WTC11 (cell line): ENCODE data around the gene OTC. TPM values are rescaled to one million over a fixed set of nuclear protein-coding genes. Genes with fewer than 3 reads are reported as not detected.

Source experiments
- ATAC-seq: fragments of 200-7000 bp; cut with Tn5 transposase; 2 replicates; pipeline ENCODE4 v1.10.0; 2021; ENCODE audit warnings: mild to moderate bottlenecking, moderate library complexity
- CTCF ChIA-PET: fragments of 300-600 bp; sonication (Branson Sonifier 250); formaldehyde crosslinking; loops from one replicate; lab custom pipeline; 2021; ENCODE audit warnings: antibody characterized with exemption; lab: Charles Lee
- POLR2A ChIA-PET: fragments of 350-600 bp; sonication (Branson Sonifier 250); formaldehyde crosslinking; loops from one replicate; lab custom pipeline; 2021; ENCODE audit warnings: antibody characterized with exemption; lab: Charles Lee
- DNase-seq: peaks from one replicate; pipeline ENCODE4 v3.0.0; 2021; ENCODE audit warnings: low spot score
- H3K27ac Mint-ChIP-seq: 2 replicates; pipeline ENCODE4 v1.8.0; 2021; ENCODE audit warnings: mixed read lengths
- H3K27me3 Mint-ChIP-seq: 2 replicates; pipeline ENCODE4 v1.8.0; 2021; ENCODE audit warnings: low read depth, mild to moderate bottlenecking, moderate library complexity, mixed read lengths
- H3K36me3 Mint-ChIP-seq: 2 replicates; pipeline ENCODE4 v1.8.0; 2021; ENCODE audit warnings: mixed read lengths
- H3K4me1 Mint-ChIP-seq: 2 replicates; pipeline ENCODE4 v1.8.0; 2022; ENCODE audit warnings: mixed read lengths
- H3K4me3 Mint-ChIP-seq: 2 replicates; pipeline ENCODE4 v1.8.0; 2021; ENCODE audit warnings: mild to moderate bottlenecking, moderate library complexity, mixed read lengths
- H3K9me3 Mint-ChIP-seq: 2 replicates; pipeline ENCODE4 v1.8.0; 2021; ENCODE audit warnings: mixed read lengths
- AFF4 ChIP-seq: sonication (generic); formaldehyde crosslinking; IDR thresholded peaks from 2 replicates; pipeline ENCODE4 v1.8.1; 2023; ENCODE audit warnings: mild to moderate bottlenecking, missing genetic modification reagents, borderline replicate concordance
- AR ChIP-seq: fragments of 250-450 bp; sonication (Bioruptor Pico); IDR thresholded peaks from 2 replicates; pipeline ENCODE4 v1.9.0; 2021; ENCODE audit warnings: mild to moderate bottlenecking
- ATF1 ChIP-seq: sonication (generic); formaldehyde crosslinking; IDR thresholded peaks from 2 replicates; pipeline ENCODE4 v1.8.1; 2023; ENCODE audit warnings: mild to moderate bottlenecking, moderate library complexity, missing genetic modification reagents
- ATF3 ChIP-seq: sonication (generic); formaldehyde crosslinking; conservative IDR thresholded peaks from 2 replicates; pipeline ENCODE4 v1.8.1; 2022; ENCODE audit warnings: mild to moderate bottlenecking, missing genetic modification reagents
- FOXP4 ChIP-seq: sonication (generic); formaldehyde crosslinking; IDR thresholded peaks from 2 replicates; pipeline ENCODE4 v1.8.0; 2022; ENCODE audit warnings: mild to moderate bottlenecking, missing genetic modification reagents
- GABPB1 ChIP-seq: sonication (generic); formaldehyde crosslinking; IDR thresholded peaks from 2 replicates; pipeline ENCODE4 v1.8.1; 2023; ENCODE audit warnings: mild to moderate bottlenecking, missing genetic modification reagents
- IRF1 ChIP-seq: sonication (generic); formaldehyde crosslinking; IDR thresholded peaks from 2 replicates; pipeline ENCODE4 v1.8.0; 2023; ENCODE audit warnings: missing genetic modification reagents
- IRF2 ChIP-seq: sonication (generic); formaldehyde crosslinking; IDR thresholded peaks from 2 replicates; pipeline ENCODE4 v1.8.0; 2022; ENCODE audit warnings: low read depth, missing genetic modification reagents, borderline replicate concordance
- JAZF1 ChIP-seq: fragments of 250-450 bp; sonication (Bioruptor Pico); IDR thresholded peaks from 2 replicates; pipeline ENCODE4 v1.9.0; 2021; ENCODE audit warnings: moderate library complexity, mild to moderate bottlenecking, inconsistent platforms
- JUN ChIP-seq: sonication (generic); formaldehyde crosslinking; IDR thresholded peaks from 2 replicates; pipeline ENCODE4 v1.8.0; 2023; ENCODE audit warnings: mild to moderate bottlenecking, missing genetic modification reagents
- KAT7 ChIP-seq: sonication (generic); formaldehyde crosslinking; IDR thresholded peaks from 2 replicates; pipeline ENCODE4 v1.8.1; 2023; ENCODE audit warnings: missing genetic modification reagents, mild to moderate bottlenecking, borderline replicate concordance
- MYBL2 ChIP-seq: sonication (generic); formaldehyde crosslinking; IDR thresholded peaks from 2 replicates; pipeline ENCODE4 v1.8.1; 2023; ENCODE audit warnings: mild to moderate bottlenecking, moderate library complexity, missing genetic modification reagents
- NFE2L1 ChIP-seq: sonication (generic); formaldehyde crosslinking; IDR thresholded peaks from 2 replicates; pipeline ENCODE4 v1.8.1; 2023; ENCODE audit warnings: missing genetic modification reagents
- NFYB ChIP-seq: sonication (generic); formaldehyde crosslinking; conservative IDR thresholded peaks from 2 replicates; pipeline ENCODE4 v1.8.0; 2022; ENCODE audit warnings: low read depth, missing genetic modification reagents
- RELA ChIP-seq: sonication (generic); formaldehyde crosslinking; IDR thresholded peaks from 2 replicates; pipeline ENCODE4 v1.8.1; 2022; ENCODE audit warnings: missing genetic modification reagents, mild to moderate bottlenecking, borderline replicate concordance
- ZNF396 ChIP-seq: fragments of 250-450 bp; sonication (Bioruptor Pico); IDR thresholded peaks from 2 replicates; pipeline ENCODE4 v1.8.0; 2021; ENCODE audit warnings: mild to moderate bottlenecking, moderate library complexity, borderline replicate concordance
- ZNF671 ChIP-seq: fragments of 250-450 bp; sonication (Bioruptor Pico); IDR thresholded peaks from 2 replicates; pipeline ENCODE4 v1.8.0; 2021; ENCODE audit warnings: mild to moderate bottlenecking
- total RNA-seq: library from RNA; stranded (reverse); gene quantifications from 3 replicates; pipeline ENCODE4 v1.2.3, GENCODE V29; 2021
- TF ChIP-seq, protein P1 (sequence below): sonication (generic); formaldehyde crosslinking; IDR thresholded peaks from 2 replicates; pipeline ENCODE4 v1.8.0; 2022; ENCODE audit warnings: missing genetic modification reagents

Gene OTC
- total RNA-seq, 1 experiment from 2014 or later: not detected

- ATAC-seq (no peak), DNase-seq (no peak)
- ChIA-PET CTCF (no interaction called here), POLR2A (no interaction called here)
- Mint-ChIP-seq H3K27ac (no peak overlapping the region), H3K36me3 (no peaks in the 10 kb centered on the region), H3K4me1 (no peaks in the 10 kb centered on the region), H3K27me3 (no peaks in the 10 kb centered on the region; the same call in 1 of the 2 replicates), H3K4me3 (no peak overlapping the region), H3K9me3 (0 out of 2 replicates have a peak, but pooled peaks cover 3% of the 10 kb centered on the region)
- no peak for TF ChIP-seq JUN
- TF ChIP-seq MYBL2: no peak
- TF ChIP-seq AR: no peak
- no peak for TF ChIP-seq NFYB (CRISPR knock-in tag)
- no peak for TF ChIP-seq ATF3
- TF ChIP-seq KAT7 (CRISPR knock-in tag): no peak
- TF ChIP-seq IRF1 (CRISPR knock-in tag): no peak
Measured at GRCh38 chrX:38382663-38383062, 30.3 kb downstream of the OTC start.

DNA sequence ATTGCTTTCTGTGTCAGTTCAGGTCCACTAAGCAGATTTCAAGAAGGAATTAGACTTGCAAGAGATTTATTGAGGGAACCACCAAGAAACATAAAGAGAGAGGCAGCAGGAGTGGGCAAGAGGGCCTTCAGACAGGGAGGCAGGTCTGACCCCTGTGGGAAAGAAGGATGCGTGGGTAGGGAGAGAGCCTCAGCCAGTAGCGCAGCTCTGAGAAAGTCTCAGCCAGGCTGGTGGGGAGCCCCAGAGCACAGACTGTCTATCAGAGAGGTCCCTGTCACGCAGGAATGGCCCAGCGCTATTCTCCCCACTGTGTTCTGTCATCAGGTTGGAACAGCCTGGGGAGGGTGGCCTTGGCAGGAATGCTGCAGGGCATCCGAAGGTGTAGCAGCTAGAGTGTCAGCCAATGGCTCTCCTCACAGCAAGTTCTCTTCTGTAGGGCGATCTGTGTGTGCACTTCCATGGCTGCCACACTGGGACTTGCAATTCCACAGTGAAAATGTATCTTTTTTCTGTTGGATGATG is 48.0 kb downstream of the OTC start:
- no peaks in the 10 kb centered on the region for H3K36me3 Mint-ChIP-seq
- H3K27ac Mint-ChIP-seq: no peak overlapping the region
- POLR2A ChIA-PET: no interaction called here
- H3K27me3 Mint-ChIP-seq: no peaks in the 10 kb centered on the region
- ATAC-seq (peak; percentile 59), DNase-seq (no peak)
- TF ChIP-seq GABPB1 (CRISPR knock-in tag): no peak
- TF ChIP-seq ZNF396 (CRISPR knock-in tag): no peak
- TF ChIP-seq FOXP4 (CRISPR knock-in tag): no peak
- no peak for TF ChIP-seq MYBL2
- no peak for TF ChIP-seq NFYB (CRISPR knock-in tag)
- TF ChIP-seq JAZF1 (CRISPR knock-in tag): no peak
- no peak for TF ChIP-seq ATF1
- 0 out of 2 replicates have a peak, but pooled peaks cover 4% of the 10 kb centered on the region for H3K4me1 Mint-ChIP-seq
- no peak overlapping the region for H3K4me3 Mint-ChIP-seq
- CTCF ChIA-PET: interaction anchor here (1.4 kb wide), 1 partner anchor 25 kb away, joined by 5 read pairs; no protein-coding TSS in a partner anchor
- H3K9me3 Mint-ChIP-seq: no peaks in the 10 kb centered on the region

- H3K4me1 Mint-ChIP-seq: peaks cover 17% of the 10 kb centered on the region
- ATAC-seq: no peak
- ChIA-PET CTCF (no interaction called here), POLR2A (no interaction called here)
- no peaks in the 10 kb centered on the region for H3K9me3 Mint-ChIP-seq
- no peak for DNase-seq
- H3K36me3 Mint-ChIP-seq: no peaks in the 10 kb centered on the region
- no peaks in the 10 kb centered on the region for H3K27me3 Mint-ChIP-seq
- no peak overlapping the region for H3K4me3 Mint-ChIP-seq
- no peak overlapping the region for H3K27ac Mint-ChIP-seq
- TF ChIP-seq RELA (no peak), NFE2L1 (CRISPR knock-in tag) (no peak), ZNF396 (CRISPR knock-in tag) (no peak), ZNF671 (CRISPR knock-in tag) (no peak), AFF4 (CRISPR knock-in tag) (no peak), IRF2 (CRISPR knock-in tag) (no peak)
- TF ChIP-seq, protein P1, sequence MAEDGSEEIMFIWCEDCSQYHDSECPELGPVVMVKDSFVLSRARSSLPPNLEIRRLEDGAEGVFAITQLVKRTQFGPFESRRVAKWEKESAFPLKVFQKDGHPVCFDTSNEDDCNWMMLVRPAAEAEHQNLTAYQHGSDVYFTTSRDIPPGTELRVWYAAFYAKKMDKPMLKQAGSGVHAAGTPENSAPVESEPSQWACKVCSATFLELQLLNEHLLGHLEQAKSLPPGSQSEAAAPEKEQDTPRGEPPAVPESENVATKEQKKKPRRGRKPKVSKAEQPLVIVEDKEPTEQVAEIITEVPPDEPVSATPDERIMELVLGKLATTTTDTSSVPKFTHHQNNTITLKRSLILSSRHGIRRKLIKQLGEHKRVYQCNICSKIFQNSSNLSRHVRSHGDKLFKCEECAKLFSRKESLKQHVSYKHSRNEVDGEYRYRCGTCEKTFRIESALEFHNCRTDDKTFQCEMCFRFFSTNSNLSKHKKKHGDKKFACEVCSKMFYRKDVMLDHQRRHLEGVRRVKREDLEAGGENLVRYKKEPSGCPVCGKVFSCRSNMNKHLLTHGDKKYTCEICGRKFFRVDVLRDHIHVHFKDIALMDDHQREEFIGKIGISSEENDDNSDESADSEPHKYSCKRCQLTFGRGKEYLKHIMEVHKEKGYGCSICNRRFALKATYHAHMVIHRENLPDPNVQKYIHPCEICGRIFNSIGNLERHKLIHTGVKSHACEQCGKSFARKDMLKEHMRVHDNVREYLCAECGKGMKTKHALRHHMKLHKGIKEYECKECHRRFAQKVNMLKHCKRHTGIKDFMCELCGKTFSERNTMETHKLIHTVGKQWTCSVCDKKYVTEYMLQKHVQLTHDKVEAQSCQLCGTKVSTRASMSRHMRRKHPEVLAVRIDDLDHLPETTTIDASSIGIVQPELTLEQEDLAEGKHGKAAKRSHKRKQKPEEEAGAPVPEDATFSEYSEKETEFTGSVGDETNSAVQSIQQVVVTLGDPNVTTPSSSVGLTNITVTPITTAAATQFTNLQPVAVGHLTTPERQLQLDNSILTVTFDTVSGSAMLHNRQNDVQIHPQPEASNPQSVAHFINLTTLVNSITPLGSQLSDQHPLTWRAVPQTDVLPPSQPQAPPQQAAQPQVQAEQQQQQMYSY (CRISPR knock-in tag): no peak
Measured at GRCh38 chrX:38402118-38402517, 49.7 kb downstream of the OTC start.
